HS-27A (cell line): Measurements from ENCODE around the gene TWF2.
A peak's percentile ranks its signal among the peaks of the same experiment; 100 is the strongest.

Source experiments
- DNase-seq: peaks from one replicate; pipeline ENCODE4 v3.0.0-alpha.2; 2012; ENCODE audit warnings: low read depth, missing footprints

Gene TWF2

GRCh38 chr3:52257911-52258310, 19.0 kb upstream of the TWF2 start:
- DNase-seq: no peak

GRCh38 chr3:52256622-52257021, 17.7 kb upstream of the TWF2 start:
- DNase-seq: no peak

GRCh38 chr3:52256159-52256558, 17.2 kb upstream of the TWF2 start:
- DNase-seq: no peak

- DNase-seq: no peak
Measured at GRCh38 chr3:52254608-52255007, 15.7 kb upstream of the TWF2 start.

GRCh38 chr3:52253314-52254304, 14.7 kb upstream of the TWF2 start:
- DNase-seq: no peak

- no peak for DNase-seq
Measured at GRCh38 chr3:52250122-52250521, 11.2 kb upstream of the TWF2 start.

GRCh38 chr3:52249683-52250082, 10.7 kb upstream of the TWF2 start:
- no peak for DNase-seq

- DNase-seq: no peak
Measured at GRCh38 chr3:52248816-52249547, 10.0 kb upstream of the TWF2 start.

- DNase-seq: no peak
Measured at GRCh38 chr3:52248165-52248541, 9.2 kb upstream of the TWF2 start.

- no peak for DNase-seq
Measured at GRCh38 chr3:52247409-52248164, 8.6 kb upstream of the TWF2 start.

- no peak for DNase-seq
Measured at GRCh38 chr3:52246728-52247408, 7.9 kb upstream of the TWF2 start.

- no peak for DNase-seq
Measured at GRCh38 chr3:52246264-52246620, 7.3 kb upstream of the TWF2 start.

GRCh38 chr3:52245322-52246263, 6.6 kb upstream of the TWF2 start, which contains the start of gene PPM1M:
Gene PPM1M, plus strand, starts transcription at chr3:52245759. Its CDS starts 66 bp downstream, at chr3:52245825.
- no peak for DNase-seq

- DNase-seq: no peak
Measured at GRCh38 chr3:52243791-52244628, 5.1 kb upstream of the TWF2 start.

- no peak for DNase-seq
Measured at GRCh38 chr3:52242039-52242438, 3.1 kb upstream of the TWF2 start.

- no peak for DNase-seq
Measured at GRCh38 chr3:52240886-52241370, 2.0 kb upstream of the TWF2 start.

GRCh38 chr3:52240059-52240885, 1.3 kb upstream of the TWF2 start:
- peak; percentile 57 for DNase-seq

- DNase-seq: no peak
Measured at GRCh38 chr3:52238193-52238760, 681 bp downstream of the TWF2 start.
